ENCODE results near the gene TOX2.

DNA sequence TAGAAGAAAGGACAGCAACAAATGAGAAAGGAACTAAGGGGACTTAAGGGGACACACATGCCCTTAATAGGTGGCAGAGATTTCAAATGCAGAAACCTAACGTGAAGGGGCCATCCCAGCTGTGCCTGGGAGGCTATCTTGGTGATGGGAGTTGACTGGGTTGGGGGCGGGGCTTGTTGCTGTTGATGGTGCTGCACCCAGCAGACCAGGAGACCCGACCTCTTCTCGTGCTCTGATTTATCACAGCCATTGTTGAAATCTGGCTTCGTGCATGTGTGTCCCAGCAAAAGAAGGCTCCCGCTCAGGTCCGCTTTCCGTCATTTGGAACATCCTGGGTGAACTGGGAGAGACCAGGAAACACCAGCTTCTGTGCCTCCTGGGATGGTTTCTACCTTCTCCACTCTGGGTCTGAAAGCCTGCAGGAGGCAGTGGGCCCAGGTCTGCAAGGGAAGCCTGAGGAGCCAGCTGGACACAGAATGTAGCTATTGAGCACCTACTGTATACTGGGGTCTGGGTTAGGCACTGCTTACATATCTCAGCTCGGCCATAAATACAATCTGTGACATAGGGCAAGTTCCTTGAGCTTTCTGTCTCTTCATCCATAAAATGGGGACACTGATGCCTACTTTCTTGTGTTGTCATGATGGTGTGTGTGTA lies 32.1 kb downstream of the TOX2 start:
- TF ChIP-seq CTCF (IDR thresholded peaks at IDR 0.05), result no peak
- no peak for TF ChIP-seq ZFX (IDR thresholded peaks at IDR 0.05; ENCODE audit: borderline replicate concordance)

All from 22Rv1 (cell line).